GM21447 (cell line): Measurements from ENCODE around the gene TAOK3.
A peak's percentile ranks its signal among the peaks of the same experiment; 100 is the strongest.
"Not testable (repeated sequence)": the region's sequence is repeated elsewhere in the genome, so short reads cannot be mapped to it uniquely, and the experiment has no call there.

Experiments
- ATAC-seq: cut with Tn5 transposase; IDR thresholded peaks from one replicate; pipeline ENCODE4 v1.9.1; 2021; ENCODE audit not compliant: unreplicated experiment

TAOK3 gene

DNA sequence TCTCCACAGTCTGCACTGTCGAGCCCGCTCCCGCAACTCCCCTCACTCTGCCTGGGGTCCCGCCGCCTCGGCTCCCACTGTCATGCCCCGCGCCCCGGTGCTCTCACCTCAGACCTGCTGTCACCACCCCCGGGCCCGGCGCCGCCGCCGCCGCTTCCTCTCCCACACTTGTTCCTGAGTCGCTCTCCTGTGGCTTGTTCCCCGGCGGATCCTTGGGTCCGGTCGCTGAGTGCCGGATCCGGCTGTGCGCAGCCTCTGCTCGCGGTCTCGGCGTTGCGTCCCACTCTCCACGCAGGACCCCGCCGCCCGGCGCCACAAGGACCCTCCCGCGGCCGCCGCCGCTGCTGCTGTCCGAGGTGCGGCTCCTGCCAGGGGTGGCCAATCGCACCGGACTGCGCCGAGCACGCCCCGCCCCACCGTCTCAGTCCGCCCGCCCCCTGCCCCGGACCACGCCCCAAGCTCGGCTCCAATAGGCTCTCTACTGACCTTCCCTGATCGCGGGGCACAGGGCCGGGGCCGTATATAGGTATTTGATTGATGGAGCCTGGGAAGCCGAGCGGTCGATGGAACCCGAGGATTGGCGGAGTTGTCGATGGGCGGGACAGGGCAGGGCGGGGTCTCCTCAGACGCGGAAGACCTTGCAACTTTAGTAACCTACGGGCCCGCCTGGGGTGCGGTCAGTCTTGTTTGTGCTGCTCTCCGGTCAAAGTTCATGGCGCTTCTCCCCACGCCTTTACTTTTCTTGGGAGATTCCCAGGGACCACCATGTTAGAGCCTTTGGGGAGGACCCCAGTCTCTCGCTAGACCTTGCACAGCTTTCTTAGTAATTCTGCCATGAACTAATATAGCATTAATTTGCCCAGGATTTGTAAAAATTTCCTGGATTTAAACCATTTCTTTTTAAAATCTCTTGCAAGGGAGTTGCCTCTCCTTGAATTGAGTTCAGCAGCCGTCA is at the start of gene TAOK3:
Gene TAOK3 (minus strand): TSS at position 367 of the 955 bp plus-strand sequence. CDS start 117,340 bp downstream, outside the sequence.
- ATAC-seq = peak; percentile 68

DNA sequence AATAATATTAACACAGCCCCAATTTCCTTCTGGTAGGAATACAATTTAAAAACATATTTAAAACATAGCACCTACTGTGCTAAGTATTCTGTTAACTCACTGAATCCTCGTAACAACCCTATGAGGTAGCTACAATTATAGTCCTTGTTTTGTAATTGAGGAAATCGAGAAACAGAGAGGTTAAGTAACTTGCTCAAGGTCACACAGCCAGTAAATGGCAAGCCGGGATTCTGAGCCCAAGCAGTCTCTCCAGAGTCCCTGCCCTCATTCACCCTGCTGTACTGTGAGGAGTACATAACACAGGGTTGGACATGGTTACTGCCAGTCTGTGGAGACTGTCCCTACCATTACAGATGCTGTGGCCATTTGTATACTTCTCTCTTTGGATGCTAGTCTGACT is 48.0 kb upstream of the TAOK3 start:
- no peak for ATAC-seq

DNA sequence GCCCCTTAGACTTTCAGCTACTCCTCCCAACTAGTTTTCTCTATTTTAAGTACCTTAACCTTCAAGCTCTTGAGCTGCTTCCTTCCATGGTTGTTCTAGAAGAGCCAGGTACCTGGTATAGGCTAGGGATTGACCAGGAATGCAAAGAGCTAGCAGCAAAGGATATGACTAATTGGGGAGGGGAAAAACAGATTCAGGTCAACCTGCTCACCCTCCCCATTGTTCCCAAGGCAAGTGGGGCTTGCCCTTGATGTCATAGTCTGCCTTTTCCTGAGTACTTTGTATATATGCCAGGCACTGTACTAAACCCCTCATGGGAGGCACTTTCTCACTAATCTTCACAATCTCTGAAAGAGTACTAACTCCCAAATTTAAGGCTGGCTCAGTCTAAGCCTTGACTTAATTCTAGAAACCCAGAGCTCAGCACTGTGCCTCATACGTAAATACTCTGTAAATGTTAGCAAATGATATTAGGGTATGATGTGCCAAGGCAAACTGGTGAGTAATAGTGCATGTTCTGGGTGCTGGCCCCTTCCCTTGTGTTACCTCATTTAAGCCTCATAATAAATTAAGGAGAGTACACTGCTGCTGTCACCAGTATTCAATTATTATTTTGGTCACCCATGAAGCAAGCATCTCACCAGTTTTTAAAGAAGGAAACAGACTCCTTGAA is 45.8 kb upstream of the TAOK3 start:
- ATAC-seq = no peak

DNA sequence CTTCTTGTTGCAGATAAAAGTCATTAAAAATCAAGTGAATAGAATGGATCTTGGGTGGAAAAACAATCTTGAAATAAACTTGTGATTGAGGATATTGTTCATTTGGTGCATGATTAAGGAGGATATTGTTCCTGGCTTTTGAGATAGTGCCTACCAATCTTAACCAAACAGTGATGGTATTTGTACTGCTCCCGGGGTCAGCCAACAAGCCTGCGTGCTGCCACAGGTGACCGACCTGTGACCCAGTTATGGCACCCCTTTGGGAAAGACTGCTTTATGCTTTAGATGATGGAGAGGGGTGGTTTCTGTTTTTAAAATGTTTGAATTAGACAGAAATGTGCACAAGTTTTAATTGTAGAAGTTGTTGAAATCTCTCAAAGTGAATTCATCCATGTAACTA is 45.2 kb upstream of the TAOK3 start:
- no peak for ATAC-seq

DNA sequence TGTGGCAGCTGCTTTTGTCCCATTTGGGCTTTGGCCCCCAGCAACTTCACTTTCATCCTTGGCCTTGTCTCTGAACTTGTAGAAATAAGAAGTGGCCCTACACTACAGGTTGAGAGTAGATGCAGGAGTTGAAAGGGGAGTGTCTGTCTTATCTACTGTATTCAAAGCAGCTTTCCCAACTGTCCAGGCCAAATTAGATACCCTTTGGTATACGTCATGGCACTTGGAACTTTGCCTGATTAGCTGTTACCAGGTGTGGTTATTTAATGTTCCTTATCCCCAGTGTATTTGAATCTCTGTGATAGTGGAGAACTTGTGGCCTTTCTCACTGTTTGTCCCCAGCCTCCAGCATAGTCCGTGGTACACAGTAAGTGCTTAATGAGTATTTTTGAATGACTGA is 37.1 kb upstream of the TAOK3 start:
- ATAC-seq = no peak

DNA sequence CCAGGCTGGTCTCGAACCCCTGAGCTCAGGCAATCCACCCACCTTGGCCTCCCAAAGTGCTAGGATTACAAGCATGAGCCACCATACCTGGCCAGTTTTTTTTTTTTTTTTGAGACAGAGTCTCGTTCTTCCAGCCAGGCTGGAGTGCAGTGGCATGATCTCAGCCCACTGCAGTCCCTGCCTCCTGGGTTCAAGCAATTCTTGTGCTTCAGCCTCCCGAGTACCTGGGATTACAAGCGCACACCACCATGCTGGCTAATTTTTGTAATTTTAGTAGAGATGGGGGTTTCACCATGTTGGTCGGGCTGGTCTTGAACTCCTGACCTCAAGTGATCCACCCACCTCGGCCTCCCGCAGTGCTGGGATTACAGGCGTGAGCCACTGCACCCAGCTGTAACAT is 35.5 kb upstream of the TAOK3 start:
- not testable (repeated sequence) for ATAC-seq

DNA sequence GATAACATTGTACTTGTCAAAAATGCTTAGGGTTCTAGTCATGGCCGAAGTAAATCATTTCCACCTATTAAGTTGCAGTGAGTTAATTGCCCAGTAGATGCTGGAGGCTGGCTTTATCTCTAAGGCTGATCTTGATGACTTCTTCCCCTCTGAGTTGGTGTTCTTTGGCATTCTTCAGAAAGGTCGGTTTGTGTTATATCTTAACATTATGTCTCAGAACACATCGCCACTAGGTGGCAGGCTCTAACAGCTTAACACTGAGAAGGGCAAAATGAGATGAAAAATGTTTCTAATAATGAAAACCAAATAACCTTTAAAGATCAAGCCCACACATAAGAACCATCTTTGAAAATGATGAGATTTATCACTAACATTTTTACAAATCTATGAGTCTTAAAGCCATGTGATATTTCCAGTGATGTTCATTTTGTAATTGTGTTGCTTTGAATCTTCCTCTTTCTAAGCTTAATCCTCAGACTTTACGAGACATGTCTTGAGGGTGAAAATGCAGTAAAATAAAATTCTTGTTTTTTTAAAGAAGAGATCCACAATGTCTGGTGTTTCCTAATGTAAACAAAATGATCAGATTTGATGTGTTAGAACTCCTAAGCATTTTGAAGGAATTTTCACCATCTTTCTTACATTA is 32.3 kb upstream of the TAOK3 start:
- no peak for ATAC-seq

DNA sequence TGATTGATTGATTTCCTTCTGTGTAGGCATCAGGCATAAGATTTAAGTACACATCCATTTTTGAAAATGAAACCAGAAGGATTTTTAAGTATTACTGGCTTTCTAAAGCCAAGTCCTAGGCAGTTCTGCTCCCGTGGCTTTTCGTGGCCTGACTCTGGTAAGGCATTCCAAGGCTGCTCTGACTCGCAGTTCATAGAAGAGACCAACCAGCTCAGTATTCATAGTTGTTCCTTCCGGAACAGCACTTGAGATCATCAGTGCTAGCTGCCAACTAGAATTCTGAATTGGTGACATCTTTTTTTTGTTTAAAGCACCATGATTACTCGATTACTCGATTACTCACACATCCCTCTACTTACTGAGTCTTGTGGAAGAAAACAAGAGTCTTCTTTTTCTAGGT is 29.5 kb upstream of the TAOK3 start:
- no peak for ATAC-seq

DNA sequence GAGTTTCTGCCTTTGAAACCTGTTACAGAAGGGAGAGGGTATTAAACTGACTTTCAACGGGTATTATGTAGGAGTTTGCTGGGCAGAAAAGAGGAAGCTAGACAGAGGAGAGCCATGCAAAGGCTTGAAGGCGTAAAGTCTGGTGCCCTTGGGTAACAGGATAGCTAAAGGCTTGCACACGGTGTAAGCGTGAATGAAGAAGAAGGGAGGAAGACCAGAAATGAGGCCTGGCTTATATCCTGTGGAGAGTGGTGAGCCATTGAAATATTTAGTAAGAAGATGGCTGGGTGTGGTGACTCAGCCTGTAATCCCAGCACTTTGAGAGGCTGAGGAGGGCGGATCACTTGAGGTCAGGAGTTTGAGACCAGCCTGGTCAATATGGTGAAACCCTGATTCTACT is 26.2 kb upstream of the TAOK3 start:
- ATAC-seq = no peak

DNA sequence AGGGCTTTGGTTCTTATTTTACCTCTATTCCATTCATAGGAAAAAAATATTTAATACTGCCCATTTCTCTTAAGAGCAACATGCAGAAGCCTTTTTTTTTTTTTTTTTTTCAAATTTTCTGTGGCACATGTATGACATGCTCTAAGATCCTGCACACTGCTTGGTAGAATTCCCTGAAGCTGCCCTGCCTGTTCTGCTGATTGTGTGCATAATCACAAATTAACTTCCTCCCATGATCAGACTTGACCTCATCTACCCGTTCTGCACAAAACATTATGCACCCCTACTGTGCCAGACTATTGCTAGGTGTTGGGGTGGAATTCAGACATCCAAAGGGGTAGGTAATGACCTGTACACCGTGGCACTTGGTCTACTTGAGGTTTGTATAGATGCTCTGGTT is 25.8 kb upstream of the TAOK3 start:
- no peak for ATAC-seq

DNA sequence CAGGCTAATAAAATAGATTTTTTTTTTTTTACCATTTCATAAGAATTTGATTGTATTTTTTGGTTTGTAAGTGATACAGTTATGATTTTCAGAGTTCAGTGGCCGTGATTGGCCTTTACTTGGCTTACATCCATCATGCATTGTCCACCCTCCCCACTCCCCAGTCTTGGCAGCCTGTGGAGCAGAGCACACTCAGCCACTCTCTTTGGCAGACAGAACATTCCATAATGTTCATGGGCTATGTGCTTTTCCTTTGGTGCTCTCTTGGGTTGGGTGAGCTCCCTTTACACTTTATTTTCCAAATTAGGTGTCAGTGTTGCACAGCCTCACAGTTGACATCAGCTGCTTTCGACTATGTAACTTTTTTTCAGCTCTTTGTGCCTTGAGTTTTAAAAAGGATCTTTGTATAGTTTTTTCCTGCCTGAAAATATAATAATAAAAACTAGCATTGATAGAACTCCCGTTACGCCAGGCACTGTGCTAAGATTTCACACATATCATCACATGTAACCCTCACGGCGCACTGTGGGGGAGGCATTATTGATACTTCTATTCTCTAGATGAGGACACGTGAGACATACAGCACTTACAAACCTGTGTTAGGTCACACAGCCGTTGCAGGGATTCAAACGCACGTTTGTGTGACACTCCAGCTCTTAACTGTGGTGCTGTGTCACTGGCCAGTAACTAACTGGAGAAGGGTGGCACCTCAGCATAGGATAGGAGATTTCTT is 25.2 kb upstream of the TAOK3 start:
- no peak for ATAC-seq

DNA sequence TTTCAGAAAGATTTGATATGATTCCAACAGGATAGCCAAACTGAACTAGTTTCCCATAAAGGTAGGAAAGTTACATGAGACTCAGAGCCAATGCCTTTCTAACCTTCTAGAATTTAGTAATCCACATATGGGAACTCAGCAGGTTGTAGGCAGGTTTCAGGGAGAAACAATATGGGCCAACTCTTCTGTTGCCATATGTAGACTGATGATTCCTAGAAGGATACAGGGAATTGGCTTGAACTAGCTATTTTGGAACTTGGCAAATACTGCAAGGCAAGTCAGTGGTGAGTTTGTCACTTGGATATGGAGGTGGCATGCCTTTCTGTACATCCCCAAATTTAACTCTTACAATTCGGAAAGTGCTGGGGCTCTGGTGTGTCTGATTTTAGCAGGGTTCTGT is 19.1 kb upstream of the TAOK3 start:
- no peak for ATAC-seq

DNA sequence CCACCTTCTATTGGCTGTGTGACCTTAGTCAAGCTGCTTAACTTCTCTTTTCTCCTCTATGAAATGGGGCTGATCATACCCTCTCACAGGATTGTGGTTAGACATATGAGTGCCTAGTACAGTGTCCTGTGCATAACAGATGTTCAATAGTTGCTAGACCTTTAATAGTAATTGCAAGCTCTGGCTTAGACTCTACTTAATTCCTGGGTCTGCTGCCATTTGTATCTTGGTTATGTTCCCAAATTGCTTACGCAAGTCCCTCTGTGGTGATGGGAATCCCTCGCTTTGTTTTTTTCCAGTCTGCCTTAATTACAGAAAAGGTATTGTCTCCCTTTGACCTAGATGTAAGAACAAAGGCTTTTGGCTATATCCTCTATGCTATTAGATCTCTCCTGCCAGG is 18.7 kb upstream of the TAOK3 start:
- no peak for ATAC-seq

DNA sequence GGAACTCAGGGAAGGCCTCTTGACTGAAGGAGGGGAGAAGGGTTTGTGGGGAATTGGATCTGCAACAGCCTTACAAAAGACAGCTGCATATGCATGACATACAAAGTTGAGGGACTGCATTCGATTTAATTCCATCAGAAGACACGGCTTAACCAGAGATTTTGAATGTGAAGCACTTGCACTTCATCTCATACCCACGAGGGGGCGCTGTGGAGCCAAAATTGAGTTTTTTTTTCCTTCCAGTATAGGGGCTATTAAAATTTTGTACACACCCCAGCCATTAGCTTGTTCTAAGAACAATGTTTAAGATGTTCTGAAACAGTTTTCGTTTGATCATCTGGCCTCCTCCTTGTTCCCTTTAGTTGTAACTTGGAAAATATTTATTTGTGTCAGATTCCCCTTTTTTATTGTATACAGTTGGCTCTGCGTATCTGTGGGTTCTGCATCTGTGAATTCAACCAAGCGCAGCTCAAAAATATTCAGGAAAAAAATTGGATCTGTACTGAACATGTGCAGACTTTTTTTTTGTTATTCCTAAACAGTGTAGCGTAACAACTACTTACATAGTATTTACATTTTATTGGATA is 5.3 kb upstream of the TAOK3 start:
- no peak for ATAC-seq

DNA sequence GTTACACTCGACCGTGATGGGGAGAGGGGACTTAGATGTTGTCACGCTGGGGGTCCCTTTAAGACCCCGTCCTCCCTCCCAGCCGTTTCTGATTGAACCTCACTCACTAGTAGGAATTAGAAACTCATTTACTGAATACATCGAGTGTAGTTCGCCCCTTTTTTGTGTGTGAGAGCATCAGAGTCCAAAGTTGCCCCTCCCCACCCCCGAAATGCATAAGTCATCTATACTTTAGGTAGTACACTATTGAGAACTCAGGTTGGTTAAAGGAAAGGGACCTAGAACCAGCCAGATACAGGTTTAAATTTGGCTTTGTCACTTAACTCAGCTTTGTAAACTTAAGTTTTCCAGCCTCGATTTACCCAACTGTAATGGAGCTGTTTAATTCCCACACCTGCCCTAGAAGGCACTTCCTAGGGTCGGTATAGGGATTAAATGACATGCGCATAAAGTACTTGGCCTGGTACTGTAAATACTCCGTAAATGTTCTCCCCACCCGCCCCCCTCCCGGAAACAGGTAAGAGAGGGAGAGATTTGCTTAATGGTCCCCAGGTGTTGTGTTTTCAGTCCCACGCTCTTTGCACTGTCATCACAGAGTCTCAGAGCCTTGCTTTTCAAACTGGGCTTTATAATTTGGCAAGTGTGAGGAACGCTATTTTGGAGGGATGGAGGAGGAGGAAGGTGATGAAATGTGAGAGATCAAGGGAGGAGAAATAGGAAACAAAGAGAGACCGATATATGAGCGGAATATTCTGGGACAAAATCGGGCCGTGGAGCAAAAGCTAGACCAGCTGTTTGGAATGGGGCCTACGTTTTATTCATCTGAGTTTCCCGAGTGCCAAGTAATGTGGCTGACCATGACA is 4.5 kb upstream of the TAOK3 start:
- ATAC-seq = no peak

DNA sequence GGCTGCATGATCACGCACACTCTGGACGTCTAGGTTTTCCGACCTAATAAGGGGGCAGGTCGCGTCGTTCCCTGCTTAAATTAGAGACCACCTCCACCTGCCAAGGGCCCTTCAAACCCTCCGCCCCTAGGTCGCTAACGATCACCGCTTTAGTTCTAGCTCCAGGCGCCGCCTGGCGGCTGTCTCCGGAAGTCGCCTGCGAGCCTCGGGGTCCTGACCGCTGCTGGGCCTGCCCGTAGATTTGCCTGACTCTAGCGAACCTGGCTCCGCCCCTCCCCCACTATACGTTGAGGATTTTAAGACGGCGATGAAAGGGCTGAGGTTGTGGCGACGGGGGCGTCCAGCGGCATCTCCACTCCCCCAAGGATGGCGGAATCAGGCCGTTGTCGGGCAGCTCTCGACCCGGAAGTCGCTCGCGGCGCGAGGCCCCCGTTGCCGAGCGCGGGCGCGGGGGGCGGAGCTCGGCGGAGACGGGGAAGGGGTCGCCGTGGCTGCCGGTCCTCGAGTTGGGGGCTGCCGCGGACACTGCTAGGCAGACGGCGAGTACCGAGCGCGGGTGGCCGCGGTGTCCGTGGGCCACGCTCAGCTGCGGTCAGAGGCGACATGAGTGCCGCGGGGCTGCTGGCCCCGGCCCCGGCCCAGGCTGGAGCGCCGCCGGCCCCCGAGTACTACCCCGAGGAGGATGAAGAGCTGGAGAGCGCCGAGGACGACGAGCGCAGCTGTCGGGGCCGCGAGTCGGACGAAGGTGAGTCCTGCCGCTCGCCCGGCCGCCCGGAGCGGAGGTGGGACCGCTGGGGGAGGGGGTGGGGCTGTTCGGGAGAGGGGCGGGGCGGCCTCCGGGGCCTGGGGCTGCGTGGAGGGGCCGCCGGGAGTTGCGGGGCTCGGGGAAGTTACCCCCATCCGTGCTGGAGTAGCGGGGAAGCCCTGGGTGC is 3.6 kb upstream of the TAOK3 start, which contains the start of gene SUDS3:
Gene SUDS3 (plus strand): TSS at position 467 of the 932 bp plus-strand sequence. CDS start 137 bp downstream, at position 604.
- peak; percentile 22 for ATAC-seq

DNA sequence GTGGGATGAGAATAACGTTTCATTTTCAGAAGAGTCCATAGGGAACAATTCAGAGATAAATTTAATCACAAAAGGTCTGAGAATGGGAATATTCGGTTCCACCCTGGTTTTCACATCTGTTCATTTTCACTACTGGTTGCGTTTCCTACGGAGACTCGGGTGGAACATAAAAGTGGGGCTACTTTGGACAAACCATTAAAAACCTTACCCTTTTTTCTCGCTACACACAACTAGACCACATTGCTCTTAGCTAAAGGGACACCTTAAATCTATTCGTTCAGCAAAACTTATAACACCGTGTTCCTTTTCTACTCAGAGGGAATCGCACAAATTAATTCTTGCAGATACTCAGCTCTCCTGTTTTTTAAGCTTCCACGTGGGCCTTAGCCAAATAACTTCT is 2.6 kb upstream of the TAOK3 start:
- ATAC-seq = no peak

DNA sequence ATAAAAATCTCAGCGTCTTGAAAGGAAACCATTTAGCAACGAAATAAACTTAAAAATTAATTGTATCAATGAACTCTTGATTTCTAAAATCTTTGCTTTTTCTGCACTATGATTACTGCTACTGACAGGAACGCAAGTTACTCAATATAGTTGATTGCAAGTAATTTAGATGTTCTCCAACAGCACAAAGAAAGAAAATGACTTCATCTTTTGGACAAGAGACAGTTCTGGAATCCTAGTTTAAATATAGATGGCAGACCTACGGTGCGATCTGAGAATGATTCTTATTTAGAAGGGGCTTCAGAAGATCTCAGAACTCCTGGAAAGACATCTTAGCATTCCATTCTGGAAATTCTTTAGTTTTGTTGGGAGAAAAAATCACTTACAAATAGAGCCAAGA is 2.2 kb upstream of the TAOK3 start:
- no peak for ATAC-seq
